Germinal center (tissue), 1 donor: ENCODE measurements around the gene ACSM5.
"Not testable (repeated sequence)": the region's sequence is repeated elsewhere in the genome, so short reads cannot be mapped to it uniquely, and the experiment has no call there.

Experiments used
- DNase-seq: peaks from one replicate; pipeline ENCODE4 v3.0.0; 2012; ENCODE audit warnings: mixed read lengths, low spot score

ACSM5 gene

DNA sequence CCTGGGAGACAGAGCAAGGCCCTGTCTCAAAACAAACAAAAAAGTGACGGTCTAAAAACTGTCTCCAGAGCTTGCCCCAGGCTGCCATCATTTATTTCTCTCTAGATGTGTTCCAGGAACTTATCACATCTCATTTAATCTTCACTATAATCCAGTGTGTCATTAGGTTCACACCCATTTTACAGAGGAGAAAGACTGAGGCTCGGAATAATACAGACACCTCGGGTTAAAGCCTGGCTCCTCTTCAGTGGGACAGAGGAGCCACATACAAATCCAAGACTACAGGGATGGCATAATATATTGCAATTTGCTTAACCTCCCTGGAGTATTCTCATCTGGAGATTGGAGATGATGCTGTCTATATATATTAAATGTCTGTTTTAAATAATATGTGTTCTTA is 10.7 kb upstream of the ACSM5 start:
- DNase-seq, result no peak

DNA sequence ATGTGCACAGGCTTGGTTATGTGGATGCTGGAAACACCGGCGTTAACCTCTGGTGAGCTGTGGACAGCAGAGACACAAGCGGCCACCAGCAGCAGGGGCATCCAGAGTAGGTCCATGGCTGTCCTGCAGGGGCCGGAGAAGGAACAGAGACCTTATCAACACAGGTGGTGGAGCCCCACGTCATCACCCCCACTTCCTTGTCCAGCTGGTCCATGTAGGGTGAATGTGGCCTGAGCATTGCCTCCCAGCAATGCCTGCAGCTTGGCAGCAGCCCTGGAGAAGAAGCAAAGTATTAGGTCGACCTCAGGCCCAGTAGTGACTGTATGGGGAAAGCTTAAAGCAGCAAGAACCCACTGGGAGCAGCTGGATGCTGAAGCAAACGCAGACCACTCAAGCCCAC is 10.1 kb upstream of the ACSM5 start:
- DNase-seq, result no peak

DNA sequence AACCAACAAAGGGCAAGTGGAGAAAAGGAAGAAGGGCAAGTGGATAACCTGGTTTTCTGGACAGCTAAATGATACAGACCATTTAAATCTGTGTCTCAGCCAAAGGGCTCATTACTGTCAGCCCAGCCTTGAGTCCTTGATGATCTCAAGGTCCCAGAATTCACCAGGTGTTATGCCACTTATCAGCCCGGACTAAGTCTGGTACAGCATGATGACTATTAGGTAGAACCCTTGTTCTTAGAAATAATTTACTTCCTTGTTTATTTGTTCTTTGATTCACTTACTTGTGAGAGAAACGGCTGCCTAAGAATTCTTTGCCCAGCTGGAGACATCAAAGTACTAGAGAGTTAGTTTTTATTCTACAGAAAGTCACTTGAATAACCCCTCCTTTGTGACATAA is 8.3 kb upstream of the ACSM5 start:
- DNase-seq, result no peak

DNA sequence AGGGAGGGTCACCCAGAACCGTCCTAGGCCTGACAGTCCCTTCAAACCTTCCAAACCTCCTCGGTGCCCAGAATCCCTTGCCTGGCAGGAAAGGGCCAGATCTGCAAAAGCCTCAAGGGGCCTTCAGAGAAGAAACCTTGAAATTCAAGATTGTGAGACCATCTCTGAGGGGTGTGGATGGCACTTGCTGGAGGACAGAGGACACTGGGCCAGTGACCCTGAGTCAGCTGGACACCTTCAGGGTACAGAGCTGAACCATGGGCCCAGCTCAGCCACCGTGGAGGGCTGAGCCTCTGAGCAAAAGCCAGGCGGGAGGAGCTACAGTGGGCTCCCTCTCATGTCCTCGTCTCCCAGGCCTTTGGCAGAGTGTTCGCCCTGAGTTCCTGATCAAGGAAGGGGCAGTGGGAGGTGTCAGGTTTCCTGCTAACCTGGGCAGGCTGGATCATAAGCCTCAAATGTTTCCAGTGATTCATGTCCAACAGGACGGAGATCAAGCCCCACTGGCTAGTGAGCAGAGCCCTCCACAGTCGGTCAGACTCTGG is 7.8 kb upstream of the ACSM5 start:
- no peak for DNase-seq

DNA sequence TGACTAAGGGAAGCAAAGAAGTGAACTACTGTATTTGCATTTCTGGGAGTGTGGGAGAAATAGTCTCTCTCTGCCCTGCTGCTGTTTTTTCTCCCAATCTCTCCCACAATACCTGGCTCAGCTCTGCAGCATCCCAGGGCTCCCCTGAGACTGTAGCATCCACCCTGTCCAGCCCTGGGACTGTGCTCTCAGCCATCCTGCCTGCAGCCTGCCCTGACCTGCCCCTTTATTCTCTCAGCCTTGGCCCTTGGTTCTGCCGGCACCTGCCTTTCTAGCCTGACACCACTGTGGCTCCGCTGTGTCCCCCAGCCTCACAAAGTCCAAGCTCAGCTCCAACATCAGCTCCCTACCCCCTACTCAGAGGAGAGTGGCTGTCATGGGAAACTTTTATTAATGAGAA is 6.7 kb upstream of the ACSM5 start:
- no peak for DNase-seq

DNA sequence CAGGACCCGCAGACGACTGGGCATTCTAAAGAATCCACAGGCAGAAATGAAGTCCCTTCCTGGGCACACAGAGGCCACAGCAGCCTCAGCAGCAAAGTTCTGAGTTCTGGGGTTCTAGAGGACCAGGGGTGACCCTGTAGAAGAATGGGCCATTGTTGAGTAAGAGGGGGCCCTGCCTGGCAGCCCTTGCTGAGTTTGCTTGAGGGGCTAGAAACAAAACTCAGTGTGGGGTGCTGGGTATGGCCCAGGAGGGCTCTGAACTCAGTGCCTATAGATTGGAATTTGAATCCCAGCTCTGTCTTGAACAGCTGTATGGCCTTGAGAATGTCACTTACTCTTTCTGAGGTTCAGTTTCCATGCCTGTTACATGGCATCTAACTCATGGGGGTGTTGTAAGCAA is 4.7 kb upstream of the ACSM5 start, which contains the start of gene PDILT:
Gene PDILT (minus strand): TSS at position 101 of the 400 bp plus-strand sequence. CDS start 5,437 bp downstream, outside the sequence.
- DNase-seq, result no peak

DNA sequence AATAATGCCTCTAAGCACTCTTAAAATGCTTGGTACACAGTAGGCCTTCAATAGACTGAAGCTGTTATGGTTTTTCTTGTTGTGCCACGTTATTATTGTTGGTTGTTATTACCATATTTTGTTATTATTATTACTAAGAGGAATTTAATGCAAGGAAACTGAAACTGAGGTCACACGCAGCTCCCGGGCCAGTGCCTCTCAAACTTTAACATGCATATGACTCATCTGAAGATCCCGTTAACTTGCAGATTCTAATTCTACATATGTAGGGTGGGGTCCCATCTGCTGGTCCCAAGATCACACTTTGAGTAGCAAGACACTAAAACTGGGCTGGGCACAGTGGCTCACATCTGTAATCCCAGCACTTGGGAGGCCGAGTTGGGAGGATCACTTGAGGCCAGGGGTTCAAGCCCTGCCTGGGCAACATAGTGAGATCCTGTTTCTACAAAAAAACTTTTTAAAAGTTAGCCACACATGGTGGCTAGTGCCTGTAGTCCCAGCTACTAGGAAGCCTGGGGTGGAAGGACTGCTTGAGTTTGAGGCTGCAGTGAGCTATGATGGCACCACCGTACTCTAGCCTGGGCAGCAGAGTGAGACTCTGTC is 888 bp downstream of the ACSM5 start:
- DNase-seq, result no peak

DNA sequence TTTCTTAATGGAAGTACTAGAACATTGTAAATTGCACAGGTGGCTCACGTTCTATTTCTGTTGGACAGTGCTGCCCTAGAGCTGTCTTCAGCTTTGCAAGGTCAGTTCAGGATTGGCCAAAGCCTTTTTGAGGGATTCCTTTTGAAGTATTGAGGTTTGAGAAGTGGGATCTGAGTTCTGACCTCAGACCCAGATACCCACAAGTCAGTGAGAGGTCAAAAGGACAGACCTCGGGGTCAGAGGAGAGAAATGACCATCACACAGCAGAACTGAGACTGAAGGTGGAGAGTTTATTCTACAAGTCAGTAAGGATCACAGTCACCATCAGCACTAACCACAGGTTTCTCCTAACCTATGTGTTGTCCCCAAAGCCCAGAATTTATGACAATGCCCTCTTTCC is 1.7 kb downstream of the ACSM5 start:
- DNase-seq, result no peak

DNA sequence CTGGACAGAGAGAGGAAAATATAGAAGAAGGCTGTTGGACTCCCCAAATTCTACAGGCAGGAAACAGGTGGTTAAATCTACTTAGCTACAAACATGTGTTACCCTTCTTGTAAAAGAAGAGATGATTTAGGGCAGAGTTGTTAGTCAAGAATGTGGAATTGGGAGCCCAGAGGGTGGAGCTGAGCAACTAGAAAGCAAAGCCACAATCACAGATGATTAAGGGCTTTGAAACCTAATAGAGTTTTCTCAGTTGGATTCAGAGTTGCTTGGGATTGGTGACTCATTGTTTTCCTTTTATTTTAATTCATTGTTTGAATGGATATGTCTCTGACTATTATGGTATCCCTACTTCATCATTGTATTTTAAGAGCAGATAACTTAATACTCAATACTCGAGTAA is 6.2 kb downstream of the ACSM5 start:
- DNase-seq, result no peak

DNA sequence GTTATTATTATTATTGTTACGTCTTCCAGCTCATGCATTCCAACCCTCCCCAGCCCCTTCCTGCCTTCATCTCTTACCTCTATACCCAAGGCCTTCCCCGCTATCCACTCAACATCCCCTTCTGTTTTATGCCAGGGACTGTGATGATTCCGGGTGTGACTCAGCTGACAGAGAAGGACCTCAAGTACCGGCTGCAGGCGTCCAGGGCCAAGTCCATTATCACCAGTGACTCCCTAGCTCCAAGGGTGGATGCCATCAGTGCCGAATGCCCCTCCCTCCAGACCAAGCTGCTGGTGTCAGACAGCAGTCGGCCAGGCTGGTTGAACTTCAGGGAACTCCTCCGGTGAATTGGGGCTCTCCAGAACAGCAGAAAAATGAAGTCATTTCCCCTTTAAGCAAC is 9.8 kb downstream of the ACSM5 start:
- DNase-seq, result not testable (repeated sequence)

DNA sequence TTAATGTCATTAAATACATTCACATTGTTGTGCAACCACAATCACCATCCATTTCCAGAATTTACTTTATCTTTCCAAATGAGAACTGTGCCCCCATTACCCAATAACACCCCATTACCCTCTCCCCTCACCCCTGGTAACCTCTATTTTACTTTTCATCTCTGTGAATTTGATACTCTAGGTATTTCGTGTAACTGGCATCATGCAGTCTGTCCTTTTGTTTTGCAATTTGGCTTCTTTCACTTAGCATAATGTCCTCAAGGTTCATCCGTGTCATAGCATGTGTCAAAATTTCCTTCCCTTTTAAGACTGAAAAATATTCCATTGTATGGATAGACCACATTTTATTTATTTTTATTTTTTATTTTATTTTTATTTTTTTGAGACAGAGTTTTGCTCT is 12.4 kb downstream of the ACSM5 start:
- not testable (repeated sequence) for DNase-seq

DNA sequence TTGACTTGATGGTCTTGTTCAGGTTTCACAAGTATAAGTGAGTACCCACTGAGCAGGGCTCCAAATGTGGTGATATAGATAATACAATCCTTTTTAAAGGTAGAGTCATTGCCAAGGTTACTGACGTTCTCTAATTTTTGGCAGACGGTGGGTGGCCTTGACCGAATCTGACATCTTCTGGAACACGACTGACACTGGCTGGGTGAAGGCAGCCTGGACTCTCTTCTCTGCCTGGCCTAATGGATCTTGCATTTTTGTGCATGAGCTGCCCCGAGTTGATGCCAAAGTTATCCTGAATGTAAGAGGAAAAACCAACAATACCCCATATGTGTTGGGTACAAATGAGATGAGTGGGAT is 14.4 kb downstream of the ACSM5 start:
- not testable (repeated sequence) for DNase-seq

DNA sequence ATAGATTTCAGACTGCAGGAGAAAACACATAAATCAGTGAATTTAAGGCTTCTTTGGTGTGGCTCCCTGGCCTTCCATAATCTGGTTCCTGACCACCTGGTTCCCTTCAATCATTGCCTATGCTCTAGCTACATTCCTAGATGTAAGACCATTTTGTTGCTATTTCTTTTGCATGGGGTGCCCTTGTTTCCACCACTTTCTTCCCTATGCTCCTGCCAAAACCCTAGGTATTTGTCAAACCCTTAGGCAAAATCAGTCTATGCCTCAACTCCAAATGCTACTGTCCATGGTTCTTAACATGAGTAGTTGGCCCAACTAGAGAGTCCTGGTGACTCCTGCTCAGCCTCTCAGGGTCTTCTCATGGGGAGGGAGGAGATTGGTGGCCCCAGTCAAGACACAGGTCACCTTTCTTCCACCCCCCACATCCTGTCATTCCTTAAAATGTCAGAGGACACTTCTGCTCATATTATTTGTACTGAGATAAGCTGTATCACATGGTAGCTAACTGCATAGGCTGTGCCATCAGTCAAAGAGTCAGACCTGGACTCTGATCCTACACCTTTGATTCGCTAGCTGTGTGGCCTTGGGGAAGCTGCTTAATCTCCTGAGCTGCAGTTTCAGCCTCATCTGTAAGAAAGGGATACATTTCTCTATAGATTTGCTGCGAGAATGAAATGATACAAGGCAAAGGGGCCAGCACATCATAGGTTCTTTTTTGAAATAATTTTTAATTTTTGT is 15.0 kb downstream of the ACSM5 start:
- no peak for DNase-seq

DNA sequence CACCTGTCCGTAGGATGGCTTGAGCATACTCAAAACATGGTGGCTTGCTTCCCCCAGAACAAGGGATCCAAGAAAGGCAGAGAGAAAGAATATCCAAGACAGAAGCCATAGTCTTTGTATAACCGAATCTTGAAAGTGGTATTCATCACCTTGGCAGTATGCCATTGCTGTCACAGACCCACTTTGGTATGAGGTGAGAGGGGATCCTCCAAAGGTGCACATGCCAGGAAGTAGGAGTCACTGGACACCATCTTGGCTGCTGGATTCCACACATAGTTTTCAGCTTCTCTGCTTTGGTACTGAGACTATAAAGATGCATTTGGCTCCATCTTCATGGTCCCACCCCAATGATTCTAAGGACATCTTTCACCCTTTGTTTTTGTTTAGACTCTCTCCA is 18.1 kb downstream of the ACSM5 start:
- not testable (repeated sequence) for DNase-seq

DNA sequence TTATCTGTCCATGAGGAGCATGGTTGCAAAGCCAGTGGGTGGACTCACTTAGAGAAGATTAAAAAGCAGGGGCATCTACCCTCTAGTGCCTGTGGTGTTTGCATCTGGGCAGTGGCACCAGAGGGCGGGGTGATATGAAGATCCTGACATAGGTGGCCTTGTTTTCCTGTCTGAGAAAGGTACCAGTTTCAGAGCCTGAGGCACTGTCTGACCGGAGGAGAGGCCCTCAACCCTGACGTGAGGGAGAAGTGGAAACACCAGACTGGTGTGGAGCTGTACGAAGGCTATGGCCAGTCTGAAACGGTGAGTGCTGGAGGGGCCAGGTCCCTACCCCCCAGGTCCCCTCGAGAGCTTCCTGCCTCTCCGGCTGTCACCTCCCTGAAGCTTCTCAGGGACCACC is 20.2 kb downstream of the ACSM5 start:
- DNase-seq, result not testable (repeated sequence)

DNA sequence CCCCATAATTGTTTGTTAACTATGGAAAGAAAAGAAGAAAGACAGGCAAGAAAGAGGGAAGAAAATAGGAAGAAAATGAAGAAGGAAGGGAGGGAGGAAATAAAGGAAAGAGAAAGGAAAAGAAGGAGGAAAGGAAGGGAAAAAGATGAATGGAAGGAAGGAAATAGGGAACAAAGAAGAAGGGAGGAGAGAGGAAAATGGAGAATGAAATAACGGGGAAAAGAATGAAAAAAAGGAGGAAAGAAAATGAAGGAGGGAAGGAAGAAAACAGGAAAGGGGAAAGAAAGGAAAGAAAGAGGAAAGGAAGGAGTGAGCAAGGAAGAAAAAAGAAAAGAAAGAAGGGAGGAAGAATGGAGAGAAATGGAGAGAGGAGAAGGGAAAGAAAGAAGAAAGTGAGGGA is 21.1 kb downstream of the ACSM5 start:
- DNase-seq, result not testable (repeated sequence)

DNA sequence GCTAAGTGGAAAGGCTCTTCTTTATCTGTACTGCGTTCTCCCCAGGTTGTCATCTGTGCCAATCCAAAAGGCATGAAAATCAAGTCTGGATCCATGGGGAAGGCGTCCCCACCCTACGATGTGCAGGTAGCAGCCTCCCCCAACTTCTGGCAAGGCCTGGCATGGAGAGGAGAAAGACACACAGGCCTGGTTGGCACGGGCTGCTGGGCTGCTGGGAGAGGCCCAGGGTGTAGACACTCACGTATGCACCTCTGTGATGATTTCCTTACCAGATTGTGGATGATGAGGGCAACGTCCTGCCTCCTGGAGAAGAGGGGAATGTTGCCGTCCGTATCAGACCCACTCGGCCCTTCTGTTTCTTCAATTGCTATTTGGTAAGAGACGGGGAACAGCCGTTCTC is 21.6 kb downstream of the ACSM5 start:
- DNase-seq, result no peak

DNA sequence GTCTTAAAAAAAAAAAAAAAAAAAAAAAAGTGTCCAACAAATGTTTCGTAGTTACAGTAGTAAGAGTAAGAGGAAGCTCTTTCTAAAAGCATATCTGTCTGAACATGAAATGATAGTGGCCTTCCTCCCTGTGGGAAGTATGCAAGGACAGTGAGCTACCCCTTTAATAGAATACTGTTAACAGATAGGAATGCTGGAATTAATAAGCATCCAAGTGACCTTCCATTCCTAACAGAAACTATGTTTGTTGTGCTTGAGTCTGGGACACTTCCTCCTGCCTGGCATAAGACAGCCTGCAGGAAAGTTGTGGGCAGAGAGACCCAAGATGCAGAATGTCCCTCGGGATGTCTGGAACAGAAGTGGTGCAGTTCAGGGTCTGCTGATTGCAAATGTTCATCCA is 29.6 kb downstream of the ACSM5 start:
- DNase-seq, result not testable (repeated sequence)

DNA sequence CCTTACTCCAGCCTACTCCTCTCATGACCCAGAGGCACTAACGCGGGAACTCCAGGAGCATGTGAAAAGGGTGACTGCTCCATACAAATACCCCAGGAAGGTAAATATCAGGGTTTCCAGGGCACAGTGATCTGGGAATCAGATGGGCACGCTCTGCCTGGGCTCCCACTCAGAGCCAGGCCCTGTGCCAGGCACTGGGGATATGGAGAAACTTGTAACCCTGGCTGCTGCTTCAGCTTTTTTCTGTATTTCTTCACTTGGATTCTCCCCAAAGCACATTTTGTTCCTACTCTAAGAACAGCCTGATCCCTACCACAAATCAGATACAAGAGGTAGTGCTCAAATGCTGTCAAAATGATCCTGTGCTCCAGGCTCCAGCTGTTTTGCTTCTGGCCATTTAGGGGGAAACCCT is 30.5 kb downstream of the ACSM5 start:
- DNase-seq, result not testable (repeated sequence)

DNA sequence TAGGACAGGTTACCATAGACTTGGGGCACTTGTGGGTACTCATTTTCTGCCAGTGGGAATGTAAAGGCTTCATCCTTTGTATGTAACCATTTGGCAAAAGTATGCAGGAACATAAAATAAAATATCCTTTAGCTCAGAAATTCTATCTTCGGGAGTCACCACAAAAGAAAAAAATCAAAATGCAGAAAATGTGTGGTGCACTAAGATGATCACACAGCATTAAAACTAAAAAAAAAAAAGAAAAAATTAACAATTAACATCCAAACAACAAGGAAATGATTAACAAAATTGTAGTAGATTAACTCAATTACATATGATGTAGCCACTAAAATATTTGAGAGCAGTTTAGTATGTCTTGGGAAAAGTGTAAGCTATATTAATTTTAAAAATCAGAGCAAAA is 31.4 kb downstream of the ACSM5 start:
- not testable (repeated sequence) for DNase-seq

DNA sequence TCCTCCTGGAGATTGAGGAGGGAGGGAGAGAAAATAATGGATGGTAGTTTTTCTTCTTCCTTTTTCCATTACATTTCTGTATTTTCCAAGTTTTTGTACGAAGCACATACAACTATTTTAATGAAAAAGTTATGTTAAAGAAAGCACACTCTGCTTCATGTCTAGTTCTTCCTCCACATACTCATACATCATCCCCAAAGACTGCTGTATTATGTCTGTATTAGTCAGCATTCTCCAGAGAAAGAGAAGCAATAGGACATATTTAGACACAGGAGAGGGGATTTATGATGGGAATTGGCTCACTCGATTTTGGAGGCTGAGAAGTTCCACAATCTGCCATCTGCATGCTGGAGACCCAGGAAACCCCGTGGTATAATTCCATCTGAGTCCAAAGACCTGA is 31.9 kb downstream of the ACSM5 start:
- DNase-seq, result no peak

DNA sequence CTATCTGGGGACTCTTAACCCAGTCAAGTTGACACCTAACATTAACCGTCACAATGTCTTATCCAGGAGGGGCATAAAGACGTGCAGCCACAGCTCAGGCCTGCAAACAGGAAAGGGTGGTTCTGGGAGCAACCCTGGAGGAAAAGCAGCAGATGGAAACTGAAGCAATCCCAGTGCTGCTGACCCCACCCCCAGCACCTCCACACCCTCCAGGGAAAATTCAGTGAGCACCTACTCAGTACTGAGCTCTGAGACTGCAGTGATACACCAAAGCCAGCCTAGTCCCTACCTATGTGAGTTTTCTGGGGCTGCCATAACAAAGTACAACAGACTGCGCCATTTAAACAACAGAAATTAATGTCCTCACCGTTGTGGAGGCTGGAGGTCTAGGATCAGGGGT is 32.5 kb downstream of the ACSM5 start:
- not testable (repeated sequence) for DNase-seq

DNA sequence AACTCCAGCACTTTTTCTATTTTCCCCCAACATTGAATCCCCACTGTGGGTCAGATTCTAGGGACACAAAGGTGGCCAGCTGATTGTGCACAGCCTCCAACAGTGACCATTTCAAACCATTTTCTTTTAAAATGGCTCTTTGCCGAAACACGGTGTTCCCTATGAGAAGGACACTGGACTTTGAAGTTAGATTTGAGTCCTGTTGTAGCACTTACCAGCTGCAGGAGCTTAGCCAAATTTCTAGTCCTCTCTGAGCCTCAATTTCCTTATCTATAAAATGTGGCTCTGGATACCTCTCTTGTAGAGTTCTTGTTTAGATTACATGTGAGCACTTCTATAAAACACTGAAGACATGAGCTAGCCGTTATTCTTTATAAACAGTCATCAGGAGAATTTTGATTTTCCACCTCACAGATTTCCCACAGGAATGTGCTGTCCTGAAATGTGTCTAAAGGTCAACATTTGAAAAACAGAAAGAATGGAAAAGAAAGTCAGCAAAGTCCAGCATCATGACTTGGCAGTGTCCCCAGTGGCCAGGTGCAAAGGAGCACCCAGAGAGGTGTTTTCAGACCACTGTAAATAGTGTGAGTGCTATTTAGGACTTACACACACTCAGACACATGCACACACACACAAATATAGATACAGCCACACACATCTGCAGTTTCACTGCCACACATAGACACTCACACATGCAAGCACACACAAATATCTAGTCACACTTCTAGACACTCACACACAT is 37.5 kb downstream of the ACSM5 start:
- DNase-seq, result not testable (repeated sequence)
